ENCODE data around the gene ZNF839. TPM values are rescaled to one million over a fixed set of nuclear protein-coding genes. Genes with fewer than 3 reads are reported as not detected.
A peak's percentile ranks its signal among the peaks of the same experiment; 100 is the strongest.

Gene ZNF839
- total and polyA plus RNA-seq, 2 experiments from 2014 or later = 7.9 to 10.0 TPM

- TF ChIP-seq ZNF462 (CRISPR knock-in tag; IDR thresholded peaks at IDR 0.05) (no peak), EZH2 (IDR thresholded peaks at IDR 0.05; ENCODE audit: low read depth, unreplicated experiment) (no peak), ZNF331 (CRISPR knock-in tag; IDR thresholded peaks at IDR 0.05; ENCODE audit: low read depth) (no peak), ZNF114 (CRISPR knock-in tag; IDR thresholded peaks at IDR 0.05) (no peak), STAT1 (IDR thresholded peaks at IDR 0.05; ENCODE audit: unreplicated experiment) (no peak), NANOG (IDR thresholded peaks at IDR 0.05; ENCODE audit: borderline replicate concordance) (no peak)
Observed at GRCh38 chr14:102314242-102315011, 5.1 kb upstream of the ZNF839 start (continued).

GRCh38 chr14:102315121-102315520 lies 4.4 kb upstream of the ZNF839 start:
- Mint-ChIP-seq H3K4me3 (peak overlapping the region; percentile 75), H3K36me3 (ENCODE audit: low read depth) (no peaks in the 10 kb centered on the region; the same call in 2 of the 3 replicates)
- H3K27ac ChIP-seq (ENCODE audit: low read depth) = no peak overlapping the region
- TF ChIP-seq REST (IDR thresholded peaks at IDR 0.05; ENCODE audit: unreplicated experiment) = no peak
- no peak for TF ChIP-seq EZH2phosphoT487 (IDR thresholded peaks at IDR 0.05; ENCODE audit: unreplicated experiment)
- no peak for TF ChIP-seq ZNF114 (CRISPR knock-in tag; IDR thresholded peaks at IDR 0.05)

More at GRCh38 chr14:102315121-102315520, 4.4 kb upstream of the ZNF839 start:
- H3K79me2 ChIP-seq (replicated peaks; ENCODE audit: insufficient read depth) = no peaks in the 10 kb centered on the region
- H3K4me2 ChIP-seq = peak overlapping the region; percentile 76
- no peaks in the 10 kb centered on the region for H3K9me2 ChIP-seq (ENCODE audit: insufficient read depth)
- H3K4me1 ChIP-seq (ENCODE audit: insufficient read depth) = peaks cover 22% of the 10 kb centered on the region
- H3K4me3 ChIP-seq = peak overlapping the region; percentile 85; the same call in 1 of the 2 replicates
- H2AFZ ChIP-seq = no peak overlapping the region
- DNase-seq (ENCODE audit: low spot score) (no peak), ATAC-seq (no peak)
- no peaks in the 10 kb centered on the region for H4K20me1 ChIP-seq (replicated peaks; ENCODE audit: insufficient read depth)
- peaks cover 41% of the 10 kb centered on the region for H3K27me3 Mint-ChIP-seq (ENCODE audit: insufficient read depth, low read depth, poor library complexity)
- H3K27me3 ChIP-seq (ENCODE audit: insufficient read depth) = peaks cover 29% of the 10 kb centered on the region
- 0 out of 3 replicates have a peak, but pooled peaks cover 5% of the 10 kb centered on the region for H3K9me3 Mint-ChIP-seq
- peaks cover 22% of the 10 kb centered on the region for H3K4me1 Mint-ChIP-seq
- H3K27ac Mint-ChIP-seq = no peak overlapping the region
- peaks cover 17% of the 10 kb centered on the region for H3F3A ChIP-seq (replicated peaks; ENCODE audit: low read depth)
- H3K36me3 ChIP-seq (ENCODE audit: insufficient read depth) = no peaks in the 10 kb centered on the region

All from GM23338 (cell line).